Activated T-cell treated with anti-CD3 and anti-CD28 coated beads for 4 hours (primary cell): ENCODE results near the gene TMA7B.

Source experiments
- DNase-seq: peaks from one replicate; pipeline ENCODE4 v3.0.0-alpha.2; 2020

TMA7B gene

DNA sequence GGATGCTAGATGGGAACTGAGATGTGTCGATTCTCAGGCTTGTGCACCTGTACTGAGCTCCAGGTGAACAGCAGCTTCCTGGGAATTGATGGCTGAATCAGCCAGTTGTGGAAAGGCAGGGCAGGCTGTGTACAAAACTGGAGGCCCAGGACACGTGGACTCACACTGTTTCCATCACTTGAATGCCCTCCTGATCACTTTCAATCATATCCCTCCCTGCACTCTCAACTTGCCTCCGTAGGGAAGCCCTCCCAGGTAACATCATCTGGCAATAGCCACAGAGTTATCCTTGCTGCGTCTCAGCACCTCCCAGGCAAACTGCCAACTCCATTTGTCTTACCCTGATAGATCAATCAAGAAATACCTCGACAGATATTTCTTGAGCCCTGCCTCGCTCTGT, 44.6 kb downstream of the TMA7B start:
- no peak for DNase-seq

GRCh38 chr22:40006641-40007040, 46.4 kb downstream of the TMA7B start:
- no peak for DNase-seq

- DNase-seq, result no peak
Measured at GRCh38 chr22:40007853-40008710, 47.9 kb downstream of the TMA7B start.

GRCh38 chr22:40008726-40009291, 48.6 kb downstream of the TMA7B start:
- DNase-seq, result no peak

- no peak for DNase-seq
Measured at GRCh38 chr22:40009292-40009774, 49.1 kb downstream of the TMA7B start.

GRCh38 chr22:40009951-40010671, 49.9 kb downstream of the TMA7B start:
- no peak for DNase-seq

- DNase-seq, result no peak
Measured at GRCh38 chr22:40010746-40011145, 50.5 kb downstream of the TMA7B start.
